ENCODE data around the gene IFNA4. TPM values are rescaled to one million over a fixed set of nuclear protein-coding genes. Genes with fewer than 3 reads are reported as not detected.

IFNA4 gene
- total RNA-seq, 1 donor = not detected

GRCh38 chr9:21153336-21154017 lies 33.9 kb downstream of the IFNA4 start:
- TF ChIP-seq CTCF (IDR thresholded peaks at IDR 0.05; ENCODE audit: insufficient read depth, low read depth, low read length) = no peak

DNA sequence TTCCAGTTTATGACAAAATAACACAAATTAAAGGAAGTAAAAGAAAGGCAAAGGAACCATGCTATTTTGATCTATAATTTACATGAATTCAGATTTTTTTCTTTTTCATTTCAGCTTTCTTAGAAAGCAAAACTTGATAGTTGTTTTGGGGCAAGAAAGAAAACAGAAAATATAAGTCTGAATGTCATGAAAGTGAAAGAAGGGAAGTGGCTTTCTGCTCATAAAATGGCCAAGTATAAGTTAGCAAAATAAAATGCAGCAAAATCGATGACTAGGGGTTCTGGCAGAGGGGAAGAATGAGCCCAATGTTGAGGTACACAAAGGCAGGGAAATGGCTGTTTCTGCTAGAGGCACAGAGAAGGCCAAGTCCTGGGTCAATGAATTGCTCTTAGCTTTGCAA lies 42.8 kb downstream of the IFNA4 start:
- H3K4me3 ChIP-seq (ENCODE audit: low read depth, low read length) = no peak overlapping the region
- TF ChIP-seq CTCF (IDR thresholded peaks at IDR 0.05; ENCODE audit: insufficient read depth, low read depth, low read length) = no peak
- DNase-seq (ENCODE audit: low read depth) = no peak

More at GRCh38 chr9:21153336-21154017, 33.9 kb downstream of the IFNA4 start:
- DNase-seq (ENCODE audit: low read depth) = no peak
- H3K4me3 ChIP-seq (ENCODE audit: low read depth, low read length) = no peak overlapping the region

DNA sequence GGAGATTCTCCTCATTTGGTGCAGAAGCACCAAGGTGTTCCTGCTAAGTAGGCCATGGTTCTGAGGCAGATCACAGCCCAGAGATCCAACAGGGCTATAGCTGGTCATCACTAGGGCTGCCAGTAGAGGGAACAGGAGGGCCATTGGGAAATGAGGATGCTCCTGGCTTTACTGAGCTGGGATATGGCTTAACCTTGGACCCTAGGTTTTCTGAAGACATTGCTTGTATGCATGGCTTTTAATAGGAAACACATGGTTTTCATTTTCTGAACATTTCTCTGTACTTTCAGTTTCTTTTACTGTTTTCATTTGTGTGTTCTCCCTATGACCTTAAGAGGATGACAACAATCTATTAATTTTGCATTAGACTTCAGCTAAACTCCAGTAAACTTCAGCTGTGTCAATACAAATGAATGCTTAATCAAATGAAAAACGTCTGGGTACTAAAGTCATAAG lies 45.9 kb downstream of the IFNA4 start, which contains the start of gene IFNW1:
IFNW1 (minus strand) TSS at position 406 of the 456 bp plus-strand sequence; CDS start at position 144, 262 bp downstream.
- peak; percentile 21 for TF ChIP-seq CTCF (IDR thresholded peaks at IDR 0.05; ENCODE audit: insufficient read depth, low read depth, low read length)
- no peak within 1 kb of the TSS for H3K4me3 ChIP-seq (ENCODE audit: low read depth, low read length)
- peak; percentile 47 for DNase-seq (ENCODE audit: low read depth)

GRCh38 chr9:21137020-21137419 lies 50.4 kb downstream of the IFNA4 start:
- no peak for TF ChIP-seq CTCF (IDR thresholded peaks at IDR 0.05; ENCODE audit: insufficient read depth, low read depth, low read length)
- no peak overlapping the region for H3K4me3 ChIP-seq (ENCODE audit: low read depth, low read length)
- DNase-seq (ENCODE audit: low read depth) = no peak

Small RNA genes lying within 50 kb of the gene (small RNA-seq; reads per million reads assigned to genes)
- gene RF00019 = not detected

Other genes starting within 250 kb of the IFNA4 start
- 10.0 and 22.0 TPM in 2 replicates for gene HACD4, start 155.9 kb downstream of the IFNA4 start, total RNA-seq
- not detected in 2 replicates for gene IFNB1, start 109.6 kb downstream of the IFNA4 start, total RNA-seq
- not detected in 2 replicates for gene IFNW1, start 45.8 kb downstream of the IFNA4 start, total RNA-seq
- not detected in 2 replicates for gene IFNA21, start 20.9 kb downstream of the IFNA4 start, total RNA-seq
- gene IFNA7, start 14.6 kb upstream of the IFNA4 start, total RNA-seq = not detected in 2 replicates
- gene IFNA10, start 19.6 kb upstream of the IFNA4 start, total RNA-seq = not detected in 2 replicates
- not detected in 2 replicates for gene IFNA16, start 29.7 kb upstream of the IFNA4 start, total RNA-seq
- gene IFNA17, start 40.6 kb upstream of the IFNA4 start, total RNA-seq = not detected in 2 replicates
- gene IFNA14, start 52.4 kb upstream of the IFNA4 start, total RNA-seq = not detected in 2 replicates
- under 0.01 TPM in 1 of 2 replicates, not detected in the other for gene IFNA5, start 117.7 kb upstream of the IFNA4 start, total RNA-seq
- gene KLHL9, start 147.8 kb upstream of the IFNA4 start, total RNA-seq = 34.8 and 57.9 TPM in 2 replicates
- not detected in 2 replicates for gene IFNA6, start 163.3 kb upstream of the IFNA4 start, total RNA-seq
- gene IFNA13, start 180.5 kb upstream of the IFNA4 start, total RNA-seq = not detected in 2 replicates
- not detected in 2 replicates for gene IFNA2, start 197.8 kb upstream of the IFNA4 start, total RNA-seq
- not detected in 2 replicates for gene IFNA8, start 221.5 kb upstream of the IFNA4 start, total RNA-seq

Data from fibroblast of villous mesenchyme (primary cell).